HG02588 (cell line): ENCODE results near the gene TPST2.
A peak's percentile ranks its signal among the peaks of the same experiment; 100 is the strongest.
"Not testable (repeated sequence)": the region's sequence is repeated elsewhere in the genome, so short reads cannot be mapped to it uniquely, and the experiment has no call there.

Experiments
- ATAC-seq: cut with Tn5 transposase; IDR thresholded peaks from one replicate; pipeline ENCODE4 v1.9.1; 2021; ENCODE audit warnings: mild to moderate bottlenecking, moderate library complexity; ENCODE audit not compliant: unreplicated experiment

Gene TPST2

GRCh38 chr22:26589845-26590736 lies at the start of gene TPST2:
Gene TPST2 (minus strand): TSS chr22:26590132. CDS start chr22:26541630, 48,502 bp downstream.
- peak; percentile 70 for ATAC-seq

DNA sequence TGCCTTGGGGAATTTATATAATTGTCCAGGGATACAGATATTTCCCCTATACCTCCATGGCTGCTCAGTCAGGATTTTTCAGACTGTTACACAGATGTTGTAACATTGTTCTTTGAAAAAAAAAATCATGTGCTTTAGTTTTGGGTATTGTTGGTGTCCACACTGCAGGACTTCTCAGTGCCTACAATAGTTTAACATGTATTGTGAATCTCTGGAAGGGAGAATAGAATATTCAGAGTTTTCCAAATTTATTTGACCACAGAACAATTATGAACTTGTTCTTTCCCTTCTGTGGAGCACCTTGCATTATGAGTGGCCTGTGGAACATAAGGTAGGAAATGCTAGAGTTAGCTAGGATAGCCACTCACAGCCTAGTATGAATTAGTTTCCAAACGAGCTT lies 46.4 kb upstream of the TPST2 start:
- no peak for ATAC-seq

GRCh38 chr22:26635117-26635516 lies 45.2 kb upstream of the TPST2 start:
- no peak for ATAC-seq

DNA sequence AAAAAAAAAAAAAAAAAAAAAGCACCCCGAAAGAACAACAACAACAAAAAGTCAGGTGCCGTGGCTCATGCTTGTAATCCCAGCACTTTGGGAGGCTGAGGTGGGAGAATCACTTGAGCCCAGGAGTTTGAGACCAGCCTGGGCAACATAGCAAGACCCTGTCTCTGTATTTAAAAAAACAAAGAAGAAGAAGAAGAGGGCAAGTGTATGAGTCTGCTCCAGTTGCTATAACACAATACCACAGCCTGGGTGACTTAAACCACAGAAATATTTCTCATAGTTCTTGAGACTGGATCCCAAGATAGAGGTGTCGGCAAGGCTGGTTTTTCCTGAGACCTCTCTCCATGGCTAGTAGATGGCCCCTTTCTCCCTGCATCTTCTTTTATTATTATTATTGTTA lies 44.3 kb upstream of the TPST2 start:
- ATAC-seq = no peak

- ATAC-seq = no peak
Observed at GRCh38 chr22:26632422-26633155, 42.7 kb upstream of the TPST2 start.

DNA sequence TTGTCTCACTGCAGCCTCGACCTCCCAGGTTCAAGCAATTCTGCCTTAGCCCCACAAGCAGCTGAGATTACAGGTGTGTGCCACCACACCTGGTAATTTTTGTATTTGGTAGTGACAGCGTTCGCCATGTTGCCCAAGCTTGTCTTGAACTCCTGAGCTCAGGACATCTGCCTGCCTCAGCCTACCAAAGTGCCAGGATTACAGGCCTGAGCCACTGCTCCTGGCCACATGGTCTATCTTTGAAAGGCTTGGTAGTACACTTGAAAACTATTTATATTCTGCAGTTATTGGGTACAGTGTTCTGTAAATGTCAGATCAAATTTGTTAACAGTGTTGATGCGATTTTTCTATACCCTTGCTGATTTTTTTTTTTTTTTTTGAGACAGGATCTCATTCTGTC lies 41.4 kb upstream of the TPST2 start:
- ATAC-seq = no peak

- no peak for ATAC-seq
Observed at GRCh38 chr22:26629988-26630761, 40.2 kb upstream of the TPST2 start.

DNA sequence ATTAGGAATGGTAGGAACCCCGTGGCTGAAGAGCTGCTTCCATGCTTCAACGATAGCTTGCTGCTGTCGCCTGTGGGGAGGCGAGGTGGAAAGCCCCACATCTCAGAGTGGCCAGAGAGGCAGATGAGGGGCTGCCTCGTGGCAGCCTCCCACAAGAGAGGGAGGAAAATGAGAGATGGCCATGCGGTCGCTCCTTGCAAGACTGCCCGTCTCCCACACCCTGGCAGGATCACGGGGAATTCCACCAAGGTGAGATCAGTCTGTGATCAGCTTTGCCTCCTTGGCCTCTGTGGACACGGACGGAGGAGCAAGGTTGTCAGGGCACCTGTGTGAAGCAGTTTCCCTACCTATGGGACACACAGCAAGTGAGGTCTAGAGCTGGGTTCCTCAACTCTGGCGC lies 34.9 kb upstream of the TPST2 start:
- ATAC-seq = no peak

GRCh38 chr22:26623984-26624383 lies 34.1 kb upstream of the TPST2 start:
- no peak for ATAC-seq

DNA sequence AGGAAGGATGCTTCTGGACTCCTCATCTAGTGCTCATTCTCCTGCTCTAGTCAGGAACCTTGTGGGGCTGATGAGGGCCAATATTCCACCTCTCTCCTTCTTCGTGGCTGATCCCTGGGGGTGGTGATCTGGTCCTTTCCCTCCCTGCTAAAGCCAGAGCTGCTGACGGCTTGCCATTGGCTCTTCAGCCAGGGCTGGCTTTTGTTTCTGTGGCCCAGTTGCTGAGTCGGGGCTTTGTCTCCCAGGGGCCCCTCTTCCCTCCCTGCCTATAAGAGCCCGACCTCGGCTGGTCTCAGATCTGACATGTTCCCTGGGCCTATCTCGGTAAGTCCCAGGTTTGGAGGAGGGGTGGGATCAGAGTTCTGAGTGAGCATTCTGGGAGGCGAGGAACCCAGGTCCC lies 31.7 kb upstream of the TPST2 start, which contains the start of gene CRYBA4:
CRYBA4 (plus strand) TSS at position 301 of the 400 bp plus-strand sequence. CDS start 634 bp downstream, outside the sequence.
- no peak for ATAC-seq

GRCh38 chr22:26620197-26620596 lies 30.3 kb upstream of the TPST2 start:
- no peak for ATAC-seq

DNA sequence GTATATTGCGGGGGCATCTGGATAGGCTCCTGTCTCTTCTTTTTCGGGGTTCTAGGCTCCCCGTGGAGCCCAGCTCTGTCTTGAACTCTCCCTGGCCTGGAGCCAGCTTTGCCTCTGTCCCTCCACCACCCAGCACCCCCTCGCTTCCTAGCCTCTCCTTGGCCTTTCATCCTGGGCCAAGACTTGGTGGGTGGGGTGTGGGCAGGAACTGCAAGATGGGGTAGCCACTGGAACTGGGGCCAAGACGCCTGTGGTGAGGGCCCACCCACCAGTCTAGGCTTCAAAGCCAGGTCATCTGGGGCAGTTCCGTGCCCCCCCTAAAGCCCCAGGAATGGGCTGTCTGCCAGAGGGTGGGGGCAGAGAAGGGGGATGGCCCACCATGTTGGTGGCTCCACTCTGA lies 29.6 kb upstream of the TPST2 start:
- no peak for ATAC-seq

GRCh38 chr22:26618455-26618854 lies 28.5 kb upstream of the TPST2 start:
- ATAC-seq = no peak

- no peak for ATAC-seq
Observed at GRCh38 chr22:26617271-26618199, 27.6 kb upstream of the TPST2 start, which contains the start of gene CRYBB1. Gene CRYBB1 (minus strand): TSS chr22:26618027. CDS start chr22:26616319, 1,708 bp downstream.

- ATAC-seq = no peak
Observed at GRCh38 chr22:26616650-26617049, 26.7 kb upstream of the TPST2 start.

- ATAC-seq = no peak
Observed at GRCh38 chr22:26615830-26616435, 26.0 kb upstream of the TPST2 start.

- no peak for ATAC-seq
Observed at GRCh38 chr22:26615149-26615548, 25.2 kb upstream of the TPST2 start.

GRCh38 chr22:26614322-26614721 lies 24.4 kb upstream of the TPST2 start:
- no peak for ATAC-seq

DNA sequence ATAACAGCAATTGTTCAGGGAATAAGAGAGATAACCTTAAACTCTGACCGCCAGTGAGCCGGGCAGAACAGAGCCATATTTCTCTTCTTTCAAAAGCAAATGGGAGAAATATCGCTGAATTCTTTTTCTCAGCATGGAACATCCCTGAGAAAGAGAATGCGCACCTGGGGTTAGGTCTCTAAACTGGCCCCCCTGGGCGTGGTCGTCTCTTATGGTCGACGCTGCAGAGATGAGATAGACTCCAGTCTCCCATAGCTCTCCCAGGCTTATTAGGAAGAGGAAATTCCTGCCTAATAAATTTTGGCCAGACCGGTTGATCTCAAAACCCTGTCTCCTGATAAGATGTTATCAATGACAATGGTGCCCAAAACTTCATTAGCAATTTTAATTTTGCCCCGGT lies 23.8 kb upstream of the TPST2 start:
- ATAC-seq = not testable (repeated sequence)

DNA sequence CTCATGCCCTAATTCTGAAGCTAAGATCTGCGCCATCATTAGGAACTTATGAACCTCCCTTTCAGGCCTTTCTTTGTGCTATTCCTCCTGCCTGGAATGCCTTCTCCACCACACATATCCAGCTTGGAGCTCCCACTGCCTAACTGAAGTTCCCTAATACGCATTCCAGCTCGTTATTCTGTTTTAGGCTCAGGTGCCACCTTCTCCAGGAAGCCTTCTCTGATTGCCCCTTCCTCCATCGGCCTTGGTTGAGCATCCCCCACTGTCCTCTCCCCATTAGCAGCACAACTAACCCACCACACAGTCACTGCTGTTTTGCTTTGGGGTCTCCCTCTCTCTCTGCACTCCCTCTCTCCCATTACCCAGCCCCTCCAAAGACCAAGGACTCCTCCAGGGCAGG lies 22.7 kb upstream of the TPST2 start:
- no peak for ATAC-seq
